Effector memory CD8-positive, alpha-beta T cell (primary cell): ENCODE data around the gene EFNB2.

ENCODE experiments used
- ATAC-seq: fragments of 150-1000 bp; cut with Tn5 transposase; replicated peaks from 2 replicates; pipeline ENCODE4 v1.10.0; 2021; ENCODE audit warnings: mild to moderate bottlenecking, moderate library complexity
- DNase-seq, 3 experiments: peaks; one replicate each; pipeline ENCODE4 v3.0.0; 2021
- H3K27ac Mint-ChIP-seq, 2 donors: one replicate each; pipeline ENCODE4 v1.8.0; 2022; ENCODE audit warnings: mild to moderate bottlenecking in 2 of 2, mixed read lengths in 2 of 2, moderate library complexity in 2 of 2
- H3K27me3 Mint-ChIP-seq, 2 donors: one replicate each; pipeline ENCODE4 v1.8.0; 2022; ENCODE audit warnings: mixed read lengths in 2 of 2
- H3K36me3 Mint-ChIP-seq: one replicate; pipeline ENCODE4 v1.8.0; 2022; ENCODE audit warnings: mild to moderate bottlenecking, moderate library complexity, mixed read lengths; ENCODE audit not compliant: insufficient read depth
- H3K4me1 Mint-ChIP-seq, 2 donors: one replicate each; pipeline ENCODE4 v1.8.0; 2022; ENCODE audit warnings: low read depth in 2 of 2, mixed read lengths in 2 of 2
- H3K4me3 Mint-ChIP-seq, 2 donors: one replicate each; pipeline ENCODE4 v1.8.0; 2022; ENCODE audit warnings: mild to moderate bottlenecking in 2 of 2, mixed read lengths in 2 of 2, moderate library complexity in 2 of 2
- H3K9me3 Mint-ChIP-seq, 2 donors: one replicate each; pipeline ENCODE4 v1.8.0; 2022; ENCODE audit warnings: mixed read lengths in 2 of 2

Gene EFNB2

GRCh38 chr13:106488076-106488475 lies 47.4 kb downstream of the EFNB2 start:
- Mint-ChIP-seq H3K4me3 (no peak overlapping the region), H3K9me3 (no peaks in the 10 kb centered on the region), H3K27ac (no peak overlapping the region), H3K27me3 (peaks cover 54 to 94% of the 10 kb centered on the region in 2 donors), H3K4me1 (peaks cover 10 to 15% of the 10 kb centered on the region in 2 donors), H3K36me3 (no peaks in the 10 kb centered on the region)
- no peak for DNase-seq
- no peak for ATAC-seq

DNA sequence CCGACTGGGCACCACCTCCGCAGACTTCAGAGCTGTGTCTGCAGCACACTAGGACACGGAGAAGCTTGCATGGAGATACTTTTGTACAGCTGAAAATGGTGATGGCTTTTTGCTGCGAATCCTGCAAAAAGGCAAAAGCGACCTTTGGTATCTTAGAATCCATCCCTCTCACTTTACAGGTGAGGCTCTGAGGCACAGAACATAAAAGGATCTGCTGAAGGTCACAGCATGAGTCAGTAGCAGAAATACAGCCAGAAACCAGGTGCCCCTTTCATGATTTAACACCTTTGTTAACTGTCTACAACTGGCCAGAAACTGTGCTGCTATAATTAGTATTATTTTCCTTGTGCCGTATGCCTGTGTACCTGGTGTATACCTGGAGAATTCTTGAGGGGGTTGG lies 48.3 kb downstream of the EFNB2 start:
- Mint-ChIP-seq H3K27ac (no peak overlapping the region), H3K9me3 (no peaks in the 10 kb centered on the region), H3K27me3 (peaks cover 47 to 89% of the 10 kb centered on the region in 2 donors), H3K4me1 (peaks cover 8 to 14% of the 10 kb centered on the region in 2 donors), H3K4me3 (no peak overlapping the region), H3K36me3 (no peaks in the 10 kb centered on the region)
- no peak for ATAC-seq
- DNase-seq, result no peak

DNA sequence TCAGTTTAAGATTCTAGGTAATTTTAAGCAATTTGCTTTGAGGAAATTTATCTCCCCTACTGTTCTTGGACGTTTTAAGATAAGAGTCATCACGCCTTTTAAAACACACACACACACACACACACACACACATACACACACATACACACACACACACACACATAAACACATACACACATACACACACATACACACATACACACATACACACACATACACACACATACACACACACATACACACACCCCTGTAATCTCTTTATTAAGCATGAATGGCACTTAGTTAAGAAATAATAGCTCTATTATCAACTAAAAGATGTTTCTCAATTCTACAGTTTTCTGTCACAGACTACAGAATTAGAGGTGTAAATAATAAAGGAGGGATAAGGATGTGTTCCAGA lies 49.2 kb downstream of the EFNB2 start:
- DNase-seq (no peak), ATAC-seq (no peak)
- Mint-ChIP-seq H3K9me3 (no peaks in the 10 kb centered on the region), H3K4me3 (no peak overlapping the region), H3K27me3 (peaks cover 39 to 89% of the 10 kb centered on the region in 2 donors), H3K27ac (no peak overlapping the region), H3K4me1 (peaks cover 5 to 7% of the 10 kb centered on the region in 2 donors), H3K36me3 (no peaks in the 10 kb centered on the region)

DNA sequence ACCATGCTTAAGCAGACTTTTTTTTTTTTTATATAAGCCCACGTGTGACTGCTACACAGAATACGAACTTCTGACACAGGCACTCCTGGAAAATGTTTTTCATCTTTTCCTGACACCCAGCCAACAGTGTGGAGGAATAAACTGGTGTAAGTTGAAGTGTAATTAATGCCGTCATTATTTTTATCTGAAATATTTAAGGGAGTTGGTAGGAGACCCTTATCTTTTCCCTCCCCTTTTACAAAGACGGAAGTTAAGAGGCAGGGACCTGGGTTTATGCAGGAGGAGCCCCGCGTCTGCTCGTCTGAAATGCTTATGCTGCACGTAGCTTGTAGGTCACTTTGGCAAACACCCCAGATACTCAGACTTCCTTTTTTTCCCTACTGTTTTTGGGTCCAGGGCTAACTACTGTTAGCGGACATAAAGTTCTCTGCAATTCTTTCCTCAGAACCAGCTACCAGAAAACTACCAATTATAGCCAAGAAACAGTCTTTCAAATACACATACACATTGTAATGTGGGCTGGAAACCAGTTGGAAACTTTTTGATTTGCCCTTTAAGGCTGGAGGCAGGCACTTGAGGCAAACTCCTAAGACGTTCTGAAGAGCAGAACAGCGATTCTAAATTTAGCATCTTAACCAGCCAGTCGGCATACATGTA lies 50.8 kb downstream of the EFNB2 start:
- H3K4me1 Mint-ChIP-seq, result no peaks in the 10 kb centered on the region
- no peaks in the 10 kb centered on the region for H3K9me3 Mint-ChIP-seq
- H3K27me3 Mint-ChIP-seq, result peaks cover 43 to 92% of the 10 kb centered on the region in 2 donors
- no peak for ATAC-seq
- no peak overlapping the region for H3K27ac Mint-ChIP-seq
- no peak for DNase-seq
- no peaks in the 10 kb centered on the region for H3K36me3 Mint-ChIP-seq
- H3K4me3 Mint-ChIP-seq, result no peak overlapping the region

- no peaks in the 10 kb centered on the region for H3K9me3 Mint-ChIP-seq
- ATAC-seq (no peak), DNase-seq (no peak)
- no peaks in the 10 kb centered on the region for H3K36me3 Mint-ChIP-seq
- peaks cover 43 to 92% of the 10 kb centered on the region in 2 donors for H3K27me3 Mint-ChIP-seq
- no peak overlapping the region for H3K4me3 Mint-ChIP-seq
- H3K27ac Mint-ChIP-seq, result no peak overlapping the region
- H3K4me1 Mint-ChIP-seq, result no peaks in the 10 kb centered on the region
Observed at GRCh38 chr13:106484084-106484483, 51.4 kb downstream of the EFNB2 start.

- DNase-seq (no peak), ATAC-seq (no peak)
- Mint-ChIP-seq H3K4me3 (no peak overlapping the region), H3K27ac (no peak overlapping the region), H3K27me3 (peaks cover 51 to 93% of the 10 kb centered on the region in 2 donors), H3K36me3 (no peaks in the 10 kb centered on the region), H3K9me3 (no peaks in the 10 kb centered on the region), H3K4me1 (no peaks in the 10 kb centered on the region)
Observed at GRCh38 chr13:106481919-106482318, 53.5 kb downstream of the EFNB2 start.

DNA sequence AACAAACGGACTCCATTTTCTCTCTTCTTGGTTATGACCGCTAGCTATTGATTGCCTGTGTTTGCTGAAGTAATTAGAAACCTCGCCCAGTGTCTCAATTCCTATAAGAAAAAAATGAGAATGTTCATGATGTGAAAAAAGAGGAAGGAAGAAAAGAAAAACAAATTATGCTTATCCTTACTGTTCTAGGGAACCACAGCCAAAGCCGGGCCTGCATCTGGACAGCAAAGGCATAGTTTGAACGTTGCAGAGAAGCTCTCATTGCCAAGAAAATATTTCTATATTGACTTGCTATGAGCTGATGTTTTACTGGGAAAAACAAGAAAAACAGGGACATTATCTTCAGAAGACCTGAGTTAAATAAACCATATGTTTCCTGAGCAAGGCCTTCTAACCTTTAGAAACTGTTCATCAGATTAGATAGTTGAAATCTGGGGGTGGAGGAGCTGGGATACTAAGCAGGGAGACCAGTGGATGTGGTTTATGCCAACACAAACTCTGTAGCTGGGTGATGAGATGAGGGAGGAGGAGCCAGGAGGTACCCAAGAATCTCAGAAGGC lies 55.0 kb downstream of the EFNB2 start:
- DNase-seq, result no peak
- H3K27ac Mint-ChIP-seq, result no peak overlapping the region
- peaks cover 36 to 84% of the 10 kb centered on the region in 2 donors for H3K27me3 Mint-ChIP-seq
- no peak for ATAC-seq
- no peak overlapping the region for H3K4me3 Mint-ChIP-seq
- H3K9me3 Mint-ChIP-seq, result no peaks in the 10 kb centered on the region
- H3K4me1 Mint-ChIP-seq, result no peaks in the 10 kb centered on the region
- H3K36me3 Mint-ChIP-seq, result no peaks in the 10 kb centered on the region

DNA sequence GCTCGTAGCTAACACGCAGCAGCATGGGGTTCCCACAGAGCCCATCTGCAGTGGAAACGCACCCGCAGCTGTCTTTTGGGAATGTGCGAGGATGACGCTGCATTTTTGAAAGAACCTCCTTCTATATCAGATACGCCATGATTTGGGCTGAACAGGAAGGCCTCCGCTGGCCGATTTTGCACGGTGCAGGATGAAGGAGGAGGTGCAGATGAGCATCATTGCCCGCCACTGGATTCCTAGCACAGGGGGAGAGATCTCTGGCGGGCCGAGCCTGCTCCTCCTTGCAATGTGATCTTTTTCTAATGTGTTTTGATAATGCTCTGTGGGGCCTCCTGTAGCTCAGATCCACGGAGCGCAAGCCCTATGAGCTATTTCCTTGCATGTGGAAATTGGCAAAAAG lies 55.5 kb downstream of the EFNB2 start:
- ATAC-seq (no peak), DNase-seq (no peak)
- Mint-ChIP-seq H3K4me1 (no peaks in the 10 kb centered on the region), H3K9me3 (no peaks in the 10 kb centered on the region), H3K4me3 (no peak overlapping the region), H3K27ac (no peak overlapping the region), H3K36me3 (no peaks in the 10 kb centered on the region), H3K27me3 (peaks cover 36 to 78% of the 10 kb centered on the region in 2 donors)

DNA sequence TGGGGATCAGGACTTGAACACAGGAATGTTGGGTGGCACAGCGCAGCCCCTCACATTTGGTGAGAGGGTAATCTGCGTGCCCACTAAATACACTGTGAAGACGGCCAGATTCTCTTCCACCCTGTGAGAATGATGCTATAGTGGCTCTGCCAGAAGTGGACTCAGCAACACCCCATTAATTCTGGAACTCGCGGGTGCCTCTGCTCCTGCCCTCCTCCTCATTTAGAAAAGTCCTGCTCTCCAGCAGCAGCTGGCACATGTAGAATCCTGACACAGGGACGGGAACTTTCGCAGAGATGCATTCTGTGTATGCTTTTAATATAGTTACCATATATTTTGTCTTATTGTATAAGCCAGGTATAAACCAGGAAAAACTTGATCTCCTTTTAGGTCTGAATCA lies 57.3 kb downstream of the EFNB2 start:
- Mint-ChIP-seq H3K36me3 (no peaks in the 10 kb centered on the region), H3K4me3 (no peak overlapping the region), H3K27ac (no peak overlapping the region), H3K9me3 (no peaks in the 10 kb centered on the region), H3K4me1 (no peaks in the 10 kb centered on the region), H3K27me3 (peaks cover 37 to 63% of the 10 kb centered on the region in 2 donors)
- no peak for DNase-seq
- no peak for ATAC-seq

DNA sequence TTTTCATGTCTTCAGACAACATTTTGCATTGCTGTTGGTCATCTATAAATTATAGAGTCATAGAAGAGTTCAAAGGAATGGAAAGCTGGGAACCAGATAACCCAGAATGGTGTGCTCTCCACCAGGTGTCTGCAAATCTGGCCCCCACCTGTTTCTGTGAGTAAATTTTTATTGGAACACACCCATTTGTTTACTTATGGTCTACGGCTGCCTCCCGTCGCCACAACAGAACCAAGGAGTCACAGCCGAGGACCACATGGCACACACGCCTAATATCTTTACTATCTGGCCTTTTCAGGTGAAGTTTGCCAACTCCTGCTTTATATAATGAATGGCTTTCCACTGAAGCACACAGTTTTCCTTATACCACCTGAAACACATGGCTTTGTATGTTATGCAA lies 58.2 kb downstream of the EFNB2 start:
- Mint-ChIP-seq H3K27ac (no peak overlapping the region), H3K36me3 (no peaks in the 10 kb centered on the region), H3K4me1 (peaks cover 0 to under 1% of the 10 kb centered on the region in 2 donors), H3K9me3 (no peaks in the 10 kb centered on the region), H3K4me3 (no peak overlapping the region), H3K27me3 (peaks cover 37 to 66% of the 10 kb centered on the region in 2 donors)
- ATAC-seq, result no peak
- no peak for DNase-seq

DNA sequence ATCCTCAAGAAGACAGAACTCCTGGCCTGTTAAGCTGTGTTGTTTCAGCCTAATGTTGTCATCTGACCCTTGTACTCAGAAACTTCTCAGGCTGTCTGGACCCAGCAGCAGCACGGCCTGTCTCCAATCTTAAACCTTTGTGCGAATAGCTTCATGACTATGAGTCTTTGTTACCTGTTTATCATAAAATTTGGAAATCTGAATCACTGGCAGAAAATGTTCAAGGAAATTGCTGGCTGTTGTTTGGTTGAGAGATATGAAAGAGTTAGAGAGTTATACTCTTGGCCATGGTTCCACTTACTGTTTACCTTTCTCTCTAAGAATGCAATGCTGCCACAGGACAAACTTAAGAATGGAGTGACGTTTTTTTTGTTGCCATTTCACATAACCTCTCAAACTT lies 59.6 kb downstream of the EFNB2 start:
- Mint-ChIP-seq H3K4me3 (no peak overlapping the region), H3K27me3 (peaks cover 41 to 68% of the 10 kb centered on the region in 2 donors), H3K9me3 (no peaks in the 10 kb centered on the region), H3K27ac (no peak overlapping the region), H3K36me3 (no peaks in the 10 kb centered on the region), H3K4me1 (peaks cover 0 to 3% of the 10 kb centered on the region in 2 donors)
- DNase-seq (no peak), ATAC-seq (no peak)

- ATAC-seq, result no peak
- Mint-ChIP-seq H3K9me3 (no peaks in the 10 kb centered on the region), H3K27me3 (peaks cover 31 to 64% of the 10 kb centered on the region in 2 donors), H3K36me3 (no peaks in the 10 kb centered on the region), H3K27ac (no peak overlapping the region), H3K4me1 (peaks cover 0 to 3% of the 10 kb centered on the region in 2 donors), H3K4me3 (no peak overlapping the region)
- DNase-seq, result no peak
Observed at GRCh38 chr13:106474912-106475311, 60.5 kb downstream of the EFNB2 start.

- Mint-ChIP-seq H3K36me3 (no peaks in the 10 kb centered on the region), H3K9me3 (no peaks in the 10 kb centered on the region), H3K27me3 (peaks cover 20 to 59% of the 10 kb centered on the region in 2 donors), H3K4me3 (no peak overlapping the region), H3K27ac (no peak overlapping the region), H3K4me1 (peaks cover 0 to 3% of the 10 kb centered on the region in 2 donors)
- ATAC-seq (no peak), DNase-seq (no peak)
Observed at GRCh38 chr13:106473154-106473553, 62.3 kb downstream of the EFNB2 start.

DNA sequence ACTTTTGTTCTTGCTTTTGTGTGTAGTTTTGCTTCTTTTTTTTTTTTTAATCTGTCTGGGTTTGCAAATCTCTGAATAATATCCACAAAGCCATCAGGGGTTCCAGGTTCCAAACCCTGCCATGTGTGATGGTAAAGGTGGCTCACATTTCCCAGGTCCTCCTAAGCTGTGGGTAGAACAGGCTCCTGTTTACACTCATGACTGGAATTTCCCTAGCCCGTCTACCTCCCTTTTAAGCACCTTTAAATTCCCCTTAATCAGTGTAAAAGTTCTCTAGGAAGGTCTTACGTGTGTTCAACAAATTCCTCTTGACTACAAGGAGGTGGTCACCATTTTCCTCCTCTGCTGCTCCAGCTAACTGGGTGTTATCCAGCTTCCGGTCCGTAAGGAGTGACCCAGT lies 62.8 kb downstream of the EFNB2 start:
- DNase-seq (no peak), ATAC-seq (no peak)
- no peak overlapping the region for H3K27ac Mint-ChIP-seq
- H3K36me3 Mint-ChIP-seq, result no peaks in the 10 kb centered on the region
- no peak overlapping the region for H3K4me3 Mint-ChIP-seq
- peaks cover 0 to 3% of the 10 kb centered on the region in 2 donors for H3K4me1 Mint-ChIP-seq
- H3K27me3 Mint-ChIP-seq, result peaks cover 15 to 59% of the 10 kb centered on the region in 2 donors
- no peaks in the 10 kb centered on the region for H3K9me3 Mint-ChIP-seq
